Cardiac fibroblast (primary cell): ENCODE measurements around the gene UMAD1.

Source experiments
- DNase-seq, 2 donors: peaks; one replicate each; pipeline versions ENCODE4 v3.0.0 to v3.0.0-alpha.2; 2010; ENCODE audit warnings: low read depth in 2 of 2
- H3K4me3 ChIP-seq, 2 donors: replicated peaks in 1 of 2; 1 replicate in 1 of 2; 2 replicates in 1 of 2; pipeline ENCODE4 v1.5.1; 2011; ENCODE audit warnings: low read depth in 2 of 2, low read length in 2 of 2, mild to moderate bottlenecking in 2 of 2, moderate library complexity in 1 of 2
- TF ChIP-seq, protein P1 (sequence below): IDR thresholded peaks from one replicate; pipeline ENCODE4 v1.5.1; 2011; ENCODE audit warnings: low read depth, mild to moderate bottlenecking, low read length, inconsistent platforms

The UMAD1 gene

DNA sequence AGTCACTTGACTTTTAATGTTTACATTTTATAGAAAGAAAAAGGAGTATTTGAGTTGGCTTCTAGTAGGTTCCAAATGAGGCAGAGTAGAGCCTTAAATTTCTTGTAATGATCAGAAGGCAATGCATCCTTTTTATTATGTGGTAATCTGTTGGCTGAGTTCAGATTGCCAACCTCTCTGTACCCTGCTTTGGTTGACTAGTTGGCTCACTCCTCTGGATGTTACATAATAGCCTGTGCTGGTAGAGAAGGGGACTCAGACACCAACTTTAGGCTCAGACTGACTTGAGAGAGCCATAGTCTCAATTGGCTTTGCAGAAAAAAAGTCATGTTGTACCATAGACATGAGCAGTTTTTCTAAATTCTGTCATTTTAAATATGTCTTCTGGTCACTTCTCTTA, 281.3 kb downstream of the UMAD1 start:
- H3K4me3 ChIP-seq, result no peak overlapping the region
- TF ChIP-seq, protein P1, sequence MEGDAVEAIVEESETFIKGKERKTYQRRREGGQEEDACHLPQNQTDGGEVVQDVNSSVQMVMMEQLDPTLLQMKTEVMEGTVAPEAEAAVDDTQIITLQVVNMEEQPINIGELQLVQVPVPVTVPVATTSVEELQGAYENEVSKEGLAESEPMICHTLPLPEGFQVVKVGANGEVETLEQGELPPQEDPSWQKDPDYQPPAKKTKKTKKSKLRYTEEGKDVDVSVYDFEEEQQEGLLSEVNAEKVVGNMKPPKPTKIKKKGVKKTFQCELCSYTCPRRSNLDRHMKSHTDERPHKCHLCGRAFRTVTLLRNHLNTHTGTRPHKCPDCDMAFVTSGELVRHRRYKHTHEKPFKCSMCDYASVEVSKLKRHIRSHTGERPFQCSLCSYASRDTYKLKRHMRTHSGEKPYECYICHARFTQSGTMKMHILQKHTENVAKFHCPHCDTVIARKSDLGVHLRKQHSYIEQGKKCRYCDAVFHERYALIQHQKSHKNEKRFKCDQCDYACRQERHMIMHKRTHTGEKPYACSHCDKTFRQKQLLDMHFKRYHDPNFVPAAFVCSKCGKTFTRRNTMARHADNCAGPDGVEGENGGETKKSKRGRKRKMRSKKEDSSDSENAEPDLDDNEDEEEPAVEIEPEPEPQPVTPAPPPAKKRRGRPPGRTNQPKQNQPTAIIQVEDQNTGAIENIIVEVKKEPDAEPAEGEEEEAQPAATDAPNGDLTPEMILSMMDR, result no peak
- DNase-seq, result no peak

DNA sequence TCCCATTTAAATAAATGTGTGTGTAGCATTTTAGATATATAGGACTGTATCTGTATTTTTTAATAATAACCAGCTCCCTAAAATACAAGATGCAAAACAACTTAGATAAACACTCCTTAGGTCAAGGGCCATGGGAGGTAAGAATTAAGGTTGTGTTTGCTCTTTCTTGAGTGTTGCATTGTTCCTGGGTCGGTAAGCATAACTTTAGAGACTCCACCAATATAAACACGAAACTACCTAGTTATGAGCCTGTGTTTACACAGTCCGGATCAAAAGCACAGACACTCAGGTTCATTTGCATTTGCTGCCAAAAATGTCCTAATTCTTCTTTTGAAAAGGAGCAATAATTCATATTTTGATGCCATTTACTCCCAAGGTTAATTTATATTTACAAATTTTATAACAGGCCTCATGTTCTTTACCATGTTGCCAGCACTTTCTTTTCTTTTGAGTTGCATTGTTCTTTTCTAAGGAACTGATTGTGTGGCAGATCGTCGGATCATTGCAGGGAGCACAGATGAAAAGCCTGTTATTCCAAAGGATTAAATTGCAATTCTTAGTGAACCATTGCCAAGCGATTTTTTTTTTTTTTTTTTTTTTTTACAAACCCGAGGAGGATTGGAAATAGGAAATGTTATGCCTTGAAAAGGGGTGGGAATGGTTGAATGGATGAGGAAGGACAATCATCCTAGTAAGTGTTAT, 282.3 kb downstream of the UMAD1 start:
- no peak for DNase-seq
- no peak overlapping the region for H3K4me3 ChIP-seq

DNA sequence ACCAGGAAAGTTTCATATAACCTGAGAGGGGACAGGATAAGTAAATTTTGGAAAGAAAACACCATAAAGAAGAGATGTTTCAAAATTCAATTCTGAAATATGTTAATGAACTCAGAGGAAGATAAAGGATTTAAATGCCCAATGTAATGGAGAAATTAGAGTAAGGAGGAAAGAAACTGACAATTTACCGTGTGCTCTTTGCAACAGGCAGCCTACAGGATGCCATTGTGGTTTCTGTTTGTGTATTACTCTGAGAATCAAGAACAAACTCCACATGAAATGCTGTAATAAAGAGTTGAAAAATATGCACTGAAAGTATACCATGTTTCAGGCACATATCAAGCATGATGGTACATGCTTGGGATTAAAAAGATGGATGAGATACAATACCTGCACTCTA, 283.3 kb downstream of the UMAD1 start:
- H3K4me3 ChIP-seq, result no peak overlapping the region
- no peak for DNase-seq
- TF ChIP-seq, protein P1, result no peak

More for the DNA sequence above, 282.3 kb downstream of the UMAD1 start:
- TF ChIP-seq, protein P1, result no peak

DNA sequence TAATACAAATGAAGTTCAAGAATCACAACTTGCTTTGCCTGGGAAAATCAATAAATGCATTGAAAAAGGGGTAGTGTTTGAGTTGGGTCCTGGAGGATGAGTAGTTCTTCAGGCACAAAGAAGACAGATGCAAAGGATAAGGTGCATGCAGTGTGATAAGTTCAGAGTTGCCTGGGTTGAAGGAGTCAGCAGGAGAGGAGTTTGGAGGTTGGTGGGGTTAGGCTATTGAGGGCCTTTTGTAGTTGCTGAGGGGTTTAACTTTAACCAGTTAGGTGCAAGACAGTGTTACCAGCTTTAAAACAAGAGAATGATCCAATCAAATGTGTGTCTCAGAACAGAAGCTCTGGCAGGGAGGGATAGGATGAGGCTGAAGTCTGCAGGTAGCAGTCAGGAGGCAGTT, 283.8 kb downstream of the UMAD1 start:
- H3K4me3 ChIP-seq, result no peak overlapping the region
- DNase-seq, result no peak

More for the DNA sequence above, 283.8 kb downstream of the UMAD1 start:
- TF ChIP-seq, protein P1, result no peak
